ENCODE results near the gene KRT7. TPM values are rescaled to one million over a fixed set of nuclear protein-coding genes. Genes with fewer than 3 reads are reported as not detected.

KRT7 gene
- total and polyA plus RNA-seq, 2 donors (not counting 1 experiment from before 2014, with no cell fraction given), result not detected

GRCh38 chr12:52268212-52268611, 35.2 kb downstream of the KRT7 start:
- Histone ChIP-seq H3K4me3 (ENCODE audit: control extremely low read depth in 1 of 5, extremely low read depth in 1 of 5, insufficient read depth in 1 of 5, low read depth in 2 of 5, low read length in 4 of 5) (no peak overlapping the region), H3K9ac (ENCODE audit: low read length) (no peak overlapping the region), H3K27me3 (replicated peaks in 1 of 4; ENCODE audit: control extremely low read depth in 1 of 4, control insufficient read depth in 3 of 4, insufficient read depth in 4 of 4, low read length in 3 of 4) (peaks cover 0 to 6% (median under 1%) of the 10 kb centered on the region in 4 experiments), H3K4me2 (replicated peaks; ENCODE audit: low read depth, low read length, poor library complexity, severe bottlenecking) (no peak overlapping the region), H3K36me3 (replicated peaks in 1 of 2; ENCODE audit: control extremely low read depth in 1 of 2, control insufficient read depth in 1 of 2, extremely low read depth in 1 of 2, insufficient read depth in 2 of 2, low read length in 1 of 2) (no peaks in the 10 kb centered on the region), H3K79me2 (ENCODE audit: control insufficient read depth, insufficient read depth, low read length) (no peaks in the 10 kb centered on the region), H3K9me3 (ENCODE audit: control extremely low read depth in 1 of 3, control insufficient read depth in 2 of 3, insufficient read depth in 1 of 3, low read length in 2 of 3) (peaks cover 0 to 9% (median 0%) of the 10 kb centered on the region in 3 donors), H2AFZ (ENCODE audit: insufficient read depth, low read depth, low read length, poor library complexity, severe bottlenecking) (no peak overlapping the region), H4K20me1 (ENCODE audit: control insufficient read depth, insufficient read depth, low read length, poor library complexity, severe bottlenecking) (no peaks in the 10 kb centered on the region), H3K4me1 (ENCODE audit: control insufficient read depth in 2 of 2, insufficient read depth in 2 of 2, low read length in 2 of 2) (no peaks in the 10 kb centered on the region), H3K27ac (ENCODE audit: low read length in 2 of 2) (no peak overlapping the region)
- intact Hi-C loops (cut with micrococcal nuclease), result no loop called here
- ChIA-PET CTCF (interaction anchor here (1.1 kb wide), 1 partner anchor 12 kb away, joined by 3 read pairs; no protein-coding TSS in a partner anchor), POLR2A (no interaction called here)
- ATAC-seq (ENCODE audit: low read depth) (no peak), DNase-seq (no peak)
- Mint-ChIP-seq H3K9me3 (ENCODE audit: insufficient read depth) (no peaks in the 10 kb centered on the region), H3K4me3 (no peak overlapping the region), H3K27me3 (peaks cover 17% of the 10 kb centered on the region), H3K4me1 (no peaks in the 10 kb centered on the region), H3K27ac (no peak overlapping the region)
- TF ChIP-seq EZH2 (IDR thresholded peaks at IDR 0.05; ENCODE audit: borderline replicate concordance, insufficient read depth, low read depth, low read length, poor library complexity, severe bottlenecking) (no peak), CTCF (IDR thresholded peaks at IDR 0.05) (no peak)
- WGBS (ENCODE audit: insufficient coverage), result 80% methylated on average over 1 of the region's 2 CpGs

GRCh38 chr12:52270541-52271070, 37.6 kb downstream of the KRT7 start:
- intact Hi-C loops (cut with micrococcal nuclease), result no loop called here
- Histone ChIP-seq H3K36me3 (replicated peaks in 1 of 2; ENCODE audit: control extremely low read depth in 1 of 2, control insufficient read depth in 1 of 2, extremely low read depth in 1 of 2, insufficient read depth in 2 of 2, low read length in 1 of 2) (no peaks in the 10 kb centered on the region), H3K27ac (ENCODE audit: low read length in 2 of 2) (no peak overlapping the region), H3K27me3 (replicated peaks in 1 of 4; ENCODE audit: control extremely low read depth in 1 of 4, control insufficient read depth in 3 of 4, insufficient read depth in 4 of 4, low read length in 3 of 4) (peaks cover 0 to 6% (median 3%) of the 10 kb centered on the region in 4 experiments), H3K9me3 (ENCODE audit: control extremely low read depth in 1 of 3, control insufficient read depth in 2 of 3, insufficient read depth in 1 of 3, low read length in 2 of 3) (peaks cover 0 to 4% (median 0%) of the 10 kb centered on the region in 3 donors), H3K9ac (ENCODE audit: low read length) (no peak overlapping the region), H3K79me2 (ENCODE audit: control insufficient read depth, insufficient read depth, low read length) (no peaks in the 10 kb centered on the region), H3K4me3 (ENCODE audit: control extremely low read depth in 1 of 5, extremely low read depth in 1 of 5, insufficient read depth in 1 of 5, low read depth in 2 of 5, low read length in 4 of 5) (no peak overlapping the region), H3K4me2 (replicated peaks; ENCODE audit: low read depth, low read length, poor library complexity, severe bottlenecking) (no peak overlapping the region), H4K20me1 (ENCODE audit: control insufficient read depth, insufficient read depth, low read length, poor library complexity, severe bottlenecking) (no peaks in the 10 kb centered on the region), H2AFZ (ENCODE audit: insufficient read depth, low read depth, low read length, poor library complexity, severe bottlenecking) (no peak overlapping the region), H3K4me1 (ENCODE audit: control insufficient read depth in 2 of 2, insufficient read depth in 2 of 2, low read length in 2 of 2) (no peaks in the 10 kb centered on the region)
- ChIA-PET POLR2A (no interaction called here), CTCF (interaction anchor here (1.3 to 1.4 kb wide), 2 partner anchors 8 to 10 kb away, joined by 3 read pairs; no protein-coding TSS in a partner anchor)
- ATAC-seq (ENCODE audit: low read depth) (no peak), DNase-seq (no peak)
- Mint-ChIP-seq H3K27ac (no peak overlapping the region), H3K27me3 (peaks cover 23% of the 10 kb centered on the region), H3K4me3 (no peak overlapping the region), H3K4me1 (no peaks in the 10 kb centered on the region), H3K9me3 (ENCODE audit: insufficient read depth) (no peaks in the 10 kb centered on the region)
- TF ChIP-seq EZH2 (IDR thresholded peaks at IDR 0.05; ENCODE audit: borderline replicate concordance, insufficient read depth, low read depth, low read length, poor library complexity, severe bottlenecking) (no peak), CTCF (IDR thresholded peaks at IDR 0.05) (no peak)
- 83% methylated on average over 6 of the region's 6 CpGs for WGBS (ENCODE audit: insufficient coverage)
